GM19099 (cell line): Measurements from ENCODE around the gene ANKRD61.

Experiments used
- POLR2A ChIP-seq: IDR thresholded peaks from 3 replicates; pipeline ENCODE4 v1.6.1; 2011; ENCODE audit warnings: low read depth; ENCODE audit not compliant: insufficient read length; ENCODE audit errors: extremely low read depth

The ANKRD61 gene

DNA sequence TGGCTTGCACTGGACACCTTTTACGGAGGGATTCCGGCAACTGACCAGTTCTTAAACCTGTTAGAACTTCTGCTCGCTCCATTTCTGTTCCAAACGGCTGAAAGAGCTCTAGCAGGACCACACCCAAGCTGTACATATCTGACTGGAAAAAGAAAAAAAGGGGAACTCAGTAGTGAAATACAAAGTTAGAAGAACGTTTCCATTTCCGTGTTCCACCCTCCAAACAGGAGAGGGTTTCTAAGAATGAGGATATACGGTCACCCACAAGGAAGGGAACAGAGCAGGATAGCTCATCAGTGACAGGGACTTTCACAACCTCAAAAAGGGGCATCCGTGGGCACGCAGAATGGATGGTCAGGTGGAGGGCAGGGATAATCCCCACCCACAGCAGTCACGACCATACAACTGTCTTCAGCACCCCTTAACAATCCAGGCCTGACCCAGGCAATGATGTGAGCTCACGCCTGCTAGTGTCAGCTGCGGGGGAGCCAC, 4.3 kb upstream of the ANKRD61 start:
- no peak for TF ChIP-seq POLR2A

DNA sequence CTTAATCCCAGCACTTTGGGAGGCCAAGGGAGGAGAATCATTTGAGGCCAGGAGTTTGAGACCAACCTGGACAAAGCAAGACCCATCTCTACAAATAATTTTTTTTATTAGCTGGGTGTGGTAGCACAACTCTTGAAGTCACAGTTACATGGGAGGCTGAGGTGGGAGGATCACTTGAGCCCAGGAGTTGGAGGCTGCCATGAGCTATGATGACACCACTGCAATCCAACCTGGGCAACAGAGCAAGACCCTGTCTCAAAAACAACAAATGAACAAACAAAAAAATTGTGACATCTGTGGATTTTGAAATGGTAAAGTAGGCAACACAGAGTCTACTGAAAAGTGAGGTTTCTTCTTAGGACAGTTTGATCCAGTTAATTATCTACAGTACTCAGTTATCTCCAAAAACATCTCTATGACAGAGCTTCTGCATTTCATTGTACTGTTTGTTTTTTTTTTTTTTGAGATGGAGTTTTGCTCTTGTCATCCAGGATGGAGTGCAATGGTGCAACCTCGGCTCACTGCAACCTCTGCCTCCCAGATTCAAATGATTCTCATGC, 3.3 kb upstream of the ANKRD61 start:
- TF ChIP-seq POLR2A: no peak

DNA sequence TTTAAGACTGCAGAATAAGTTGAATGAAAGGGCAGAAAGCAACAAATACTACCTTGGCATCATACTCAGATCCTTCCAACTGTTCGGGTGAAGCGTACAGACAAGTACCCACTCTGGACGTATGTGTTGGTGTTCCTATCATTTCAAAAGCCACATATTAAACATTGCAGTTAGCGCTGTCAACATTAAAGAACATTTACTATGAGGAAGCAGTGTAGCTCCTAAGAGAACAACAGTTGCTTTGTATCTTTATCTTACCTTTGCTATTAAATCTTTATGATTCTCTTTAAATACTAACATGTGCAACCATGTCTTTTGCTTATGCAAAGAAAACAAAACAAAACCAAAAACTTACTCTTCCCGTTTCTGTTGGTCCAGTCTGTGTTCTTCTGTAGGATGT, 2.6 kb upstream of the ANKRD61 start:
- no peak for TF ChIP-seq POLR2A

DNA sequence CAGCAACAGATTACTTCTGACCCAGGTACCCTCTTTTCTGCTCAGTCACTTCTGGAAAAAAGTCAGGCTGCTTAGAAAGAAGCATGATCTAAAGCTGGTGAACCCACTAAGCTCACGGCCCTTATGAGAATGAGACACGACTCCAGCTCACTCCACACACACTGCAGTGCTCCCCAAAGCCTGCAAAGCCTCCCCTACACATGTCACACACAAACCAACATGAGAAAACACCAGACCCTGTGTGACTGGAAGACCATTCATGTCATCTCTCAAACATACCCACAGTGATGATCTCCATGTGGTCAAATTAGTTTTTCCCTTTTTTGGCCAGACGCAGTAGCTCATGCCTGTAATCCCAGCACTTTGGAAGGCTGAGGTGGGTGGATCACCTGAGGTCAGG, 391 bp downstream of the ANKRD61 start:
- no peak for TF ChIP-seq POLR2A

DNA sequence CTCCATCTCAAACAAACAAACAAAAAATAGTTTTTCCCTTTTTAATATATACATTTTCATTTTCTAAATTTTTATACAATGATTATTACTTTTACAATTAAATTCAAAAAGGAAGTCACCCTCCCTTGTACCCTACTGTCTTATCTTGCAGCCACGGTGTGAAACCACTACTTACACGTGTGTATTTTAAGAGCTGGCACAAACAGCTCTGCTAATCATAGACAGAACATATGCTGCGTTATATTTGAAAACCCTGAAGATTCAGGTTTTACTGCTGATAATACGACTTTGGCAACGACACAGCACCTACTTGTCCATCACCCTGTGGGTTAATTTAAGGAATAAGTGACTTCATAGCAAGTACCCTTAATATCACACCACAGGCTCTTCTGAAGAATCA, 991 bp downstream of the ANKRD61 start:
- TF ChIP-seq POLR2A: no peak

DNA sequence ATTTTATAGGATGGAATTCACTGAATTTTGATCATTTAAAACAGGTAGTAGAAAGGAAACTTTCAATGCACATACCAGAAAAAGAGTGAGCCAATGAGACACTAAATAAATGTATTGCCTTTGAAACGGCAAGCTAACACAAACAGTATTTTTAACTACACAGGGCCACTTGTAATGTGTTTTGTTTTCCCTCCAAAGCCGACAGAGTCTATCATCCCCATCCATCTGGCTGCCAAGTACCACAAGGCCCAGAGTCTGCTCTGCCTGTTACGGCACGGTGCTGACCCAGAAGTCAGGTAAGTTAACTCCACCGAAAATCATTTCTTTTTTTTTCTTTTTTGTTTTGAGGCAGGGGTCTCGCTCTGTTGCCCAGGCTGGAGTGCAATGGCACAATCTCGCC, 1.5 kb downstream of the ANKRD61 start:
- no peak for TF ChIP-seq POLR2A

DNA sequence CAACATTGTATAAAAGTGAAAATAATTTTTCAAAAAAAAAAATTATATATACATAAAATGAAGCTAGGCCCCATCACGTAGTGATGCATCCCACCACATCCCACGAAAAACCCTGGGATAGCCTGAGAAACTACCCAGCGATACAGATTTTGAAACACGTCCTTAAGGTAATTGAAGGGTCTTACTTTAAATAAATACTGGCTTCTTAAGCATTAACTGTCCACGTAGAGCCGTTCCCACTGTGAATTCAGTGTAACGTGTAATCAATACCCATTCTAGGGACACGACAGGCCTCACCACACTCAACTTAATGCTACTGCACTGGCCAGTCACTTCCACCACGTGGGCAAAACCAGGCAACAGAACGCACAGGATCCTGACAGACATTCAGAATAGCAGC, 4.0 kb downstream of the ANKRD61 start:
- TF ChIP-seq POLR2A: no peak

DNA sequence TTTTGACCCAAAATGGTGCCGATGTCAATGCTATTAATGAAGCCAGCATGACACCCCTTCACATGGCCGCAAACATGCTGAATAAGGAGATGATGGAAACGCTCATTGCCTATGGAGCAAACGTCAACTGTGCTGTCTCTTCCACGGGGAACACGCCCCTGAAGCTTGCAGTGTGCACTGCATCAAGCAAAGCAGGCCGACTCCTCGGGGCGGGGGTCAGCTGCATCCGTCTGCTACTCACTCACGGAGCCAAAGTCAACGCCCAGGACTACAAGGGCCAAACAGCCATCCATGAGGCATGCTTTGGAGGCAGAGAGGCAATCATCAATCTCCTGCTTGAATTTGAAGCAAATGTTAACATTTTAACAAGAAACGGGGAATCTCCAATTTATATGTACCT, 4.5 kb downstream of the ANKRD61 start:
- TF ChIP-seq POLR2A: no peak

DNA sequence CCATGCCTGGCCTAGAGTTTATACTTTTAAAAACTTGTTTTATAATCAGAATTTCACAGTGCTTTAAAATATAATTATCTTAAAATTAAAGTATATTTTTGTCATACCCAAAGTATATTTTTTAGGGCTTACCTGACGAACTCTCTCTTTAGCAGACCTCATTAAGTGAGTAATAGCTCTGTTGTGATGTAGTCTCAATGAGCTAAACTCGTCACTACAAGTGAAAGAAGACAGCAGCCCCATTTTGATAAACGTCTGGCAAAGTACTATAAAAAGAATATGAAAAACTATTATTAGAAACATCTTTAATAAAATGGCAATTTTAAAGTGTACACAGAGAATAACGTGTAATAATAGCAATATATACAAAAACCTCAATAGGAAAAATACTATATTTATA, 18.6 kb downstream of the ANKRD61 start:
- TF ChIP-seq POLR2A: no peak

DNA sequence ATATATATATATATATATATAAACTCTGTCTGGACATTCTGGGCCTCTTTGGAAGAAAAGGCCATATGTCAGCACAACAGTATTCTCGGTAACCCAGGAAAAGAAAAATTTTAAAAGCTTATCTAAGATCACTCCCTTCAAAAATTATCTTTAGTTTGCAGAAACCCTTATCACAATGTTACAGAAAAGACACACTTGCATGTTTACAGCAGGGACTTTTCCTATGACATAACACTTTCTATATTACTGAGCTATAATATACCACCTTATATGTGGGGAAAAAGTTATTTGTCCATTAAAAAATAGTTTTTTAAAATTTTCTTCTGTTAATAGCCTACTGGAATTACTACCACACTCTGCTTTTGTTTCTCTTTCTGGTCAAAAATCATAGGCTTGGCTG, 25.4 kb downstream of the ANKRD61 start:
- no peak for TF ChIP-seq POLR2A

DNA sequence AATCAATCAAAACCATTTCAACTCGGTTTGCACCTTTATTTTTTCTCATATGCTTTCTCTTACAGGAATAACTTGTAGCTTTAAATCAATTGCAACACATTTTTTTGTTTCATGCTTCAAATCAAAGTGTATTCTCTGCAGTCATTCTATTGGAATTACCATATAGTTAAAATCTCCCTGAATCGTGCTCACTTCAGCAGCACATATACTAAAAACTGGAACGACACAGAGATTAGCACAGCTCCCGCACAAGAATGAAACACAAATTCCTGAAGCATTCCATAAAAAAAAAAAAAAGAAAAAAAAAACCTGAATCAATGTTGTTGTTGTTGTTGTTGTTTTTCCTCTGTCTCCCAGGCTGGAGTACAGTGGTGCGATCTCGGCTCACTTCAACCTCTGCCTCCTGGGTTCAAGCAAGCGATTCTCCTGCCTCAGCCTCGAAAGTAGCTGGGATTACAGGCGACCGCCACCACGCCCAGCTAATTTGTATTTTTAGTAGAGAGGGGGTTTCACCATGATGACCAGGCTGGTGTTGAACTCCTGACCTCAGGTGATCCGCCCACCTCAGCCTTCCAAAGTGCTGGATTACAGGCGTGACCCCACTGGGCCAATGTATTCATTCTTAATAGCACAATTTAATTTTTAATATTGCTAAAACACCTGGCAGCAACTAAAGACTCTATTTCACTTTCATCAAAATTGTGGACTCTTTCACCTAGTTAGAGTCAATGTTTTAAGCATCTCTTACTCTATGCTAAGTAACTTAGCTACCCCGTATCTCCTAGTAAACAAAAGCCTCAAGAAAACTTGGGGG, 26.3 kb downstream of the ANKRD61 start:
- TF ChIP-seq POLR2A: no peak

DNA sequence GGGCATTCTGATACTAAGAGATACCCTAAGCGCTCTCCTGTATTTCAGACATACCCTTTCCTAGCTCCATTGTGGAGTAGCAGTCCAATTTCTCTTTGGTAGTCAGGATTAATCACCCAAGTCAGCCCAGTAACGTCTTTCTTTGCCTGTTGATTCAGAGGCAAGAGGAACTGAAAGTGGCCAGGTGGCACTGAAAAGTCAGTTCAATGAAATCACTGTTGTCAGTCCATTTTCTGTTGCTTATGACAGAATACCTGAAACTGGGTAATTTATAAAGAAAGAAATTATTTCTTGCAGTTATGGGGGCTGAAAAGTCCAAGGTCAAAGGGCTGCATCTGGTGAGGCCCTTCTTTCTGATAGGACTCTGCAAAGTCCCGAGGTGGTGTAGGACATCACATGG, 40.2 kb downstream of the ANKRD61 start:
- TF ChIP-seq POLR2A: no peak

DNA sequence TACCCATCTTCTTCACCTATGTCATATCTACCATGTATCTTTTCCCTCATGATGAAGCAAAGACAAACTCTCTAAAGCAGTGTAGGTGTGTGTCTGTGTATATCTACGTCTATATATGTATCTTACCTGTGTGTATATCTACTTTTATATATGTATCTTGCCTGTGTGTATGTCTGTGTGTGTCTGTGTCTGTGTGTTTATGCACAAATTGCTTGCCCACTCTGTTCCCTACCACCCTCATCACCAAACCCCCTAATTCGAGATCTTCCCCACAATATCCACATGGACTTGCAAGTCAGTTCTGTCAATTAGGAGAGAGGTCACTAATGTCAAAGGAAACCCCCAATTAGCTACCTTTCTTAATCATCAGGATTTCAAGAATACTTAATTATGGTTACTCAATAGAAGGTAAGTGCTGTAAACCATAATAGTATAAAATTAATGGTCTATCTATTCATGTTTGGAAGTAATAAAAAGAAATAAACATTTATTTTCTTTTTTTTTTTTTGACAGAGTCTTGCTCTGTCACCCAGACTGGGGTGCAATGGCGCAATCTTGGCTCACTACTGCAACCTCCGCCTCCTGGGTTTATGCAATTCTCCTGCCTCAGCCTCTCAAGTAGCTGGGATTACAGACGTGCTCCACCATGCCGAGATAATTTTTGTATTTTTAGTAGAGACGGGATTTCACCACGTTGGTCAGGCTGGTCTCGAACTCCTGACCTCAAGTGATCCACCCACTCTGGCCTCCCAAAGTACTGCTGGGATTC, 43.6 kb downstream of the ANKRD61 start:
- TF ChIP-seq POLR2A: no peak

DNA sequence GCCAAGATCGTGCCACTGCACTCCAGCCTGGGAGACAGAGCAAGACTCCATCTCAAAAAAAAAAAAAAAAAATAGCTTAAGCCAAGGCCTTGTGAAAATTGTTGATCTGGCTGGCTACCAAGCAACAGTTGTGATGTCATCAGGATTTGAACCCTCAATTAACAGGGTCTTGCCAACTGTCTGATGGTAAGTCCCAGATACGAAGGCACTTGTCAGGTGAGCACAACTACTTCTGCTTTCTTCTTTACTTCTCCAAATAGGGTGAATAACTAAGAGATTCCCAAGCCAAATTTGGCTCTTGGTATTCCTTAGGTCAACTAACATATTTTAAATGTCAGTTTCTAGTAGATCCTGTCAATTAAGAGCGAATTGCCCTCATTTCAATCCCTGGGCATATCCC, 47.4 kb downstream of the ANKRD61 start:
- no peak for TF ChIP-seq POLR2A
